Trophoblast cell (in vitro differentiated cells and primary cell): ENCODE data around the gene EPB41L2.

Experiments
- DNase-seq, 2 donors: peaks; one replicate each; pipeline ENCODE4 v3.0.0-alpha.2; 2016
- H2AFZ ChIP-seq: 2 replicates; pipeline ENCODE4 v1.6.1; 2013; ENCODE audit warnings: low read length, moderate library complexity, mild to moderate bottlenecking; ENCODE audit not compliant: insufficient read depth, poor library complexity
- H2AK5ac ChIP-seq: 2 replicates; pipeline ENCODE4 v1.6.1; 2013; ENCODE audit warnings: mild to moderate bottlenecking, low read length
- H2BK120ac ChIP-seq: 2 replicates; pipeline ENCODE4 v1.6.1; 2013; ENCODE audit warnings: low read length, mild to moderate bottlenecking, moderate library complexity; ENCODE audit not compliant: insufficient read depth, poor library complexity
- H2BK12ac ChIP-seq: 2 replicates; pipeline ENCODE4 v1.6.1; 2013; ENCODE audit warnings: mild to moderate bottlenecking, low read length, moderate library complexity
- H2BK5ac ChIP-seq: 2 replicates; pipeline ENCODE4 v1.6.1; 2013; ENCODE audit warnings: low read length, low read depth, moderate library complexity, mild to moderate bottlenecking; ENCODE audit not compliant: poor library complexity
- H3K14ac ChIP-seq: 2 replicates; pipeline ENCODE4 v1.6.1; 2013; ENCODE audit warnings: mild to moderate bottlenecking, low read length
- H3K18ac ChIP-seq: 2 replicates; pipeline ENCODE4 v1.6.1; 2013; ENCODE audit warnings: mild to moderate bottlenecking, low read length
- H3K23ac ChIP-seq: 2 replicates; pipeline ENCODE4 v1.6.1; 2013; ENCODE audit warnings: low read length
- H3K27ac ChIP-seq: 2 replicates; pipeline ENCODE4 v1.5.1; 2013; ENCODE audit warnings: low read depth, mild to moderate bottlenecking, inconsistent platforms, low read length, moderate library complexity
- H3K27me3 ChIP-seq: 2 replicates; pipeline ENCODE4 v1.6.1; 2013; ENCODE audit warnings: inconsistent platforms, mild to moderate bottlenecking, low read length, moderate library complexity; ENCODE audit not compliant: insufficient read depth
- H3K36me3 ChIP-seq, 2 experiments: 1 replicate in 1 of 2; 2 replicates in 1 of 2; pipeline ENCODE4 v1.6.1; 2013; ENCODE audit warnings: low read length in 2 of 2, mild to moderate bottlenecking in 2 of 2, moderate library complexity in 1 of 2; ENCODE audit not compliant: insufficient read depth in 2 of 2, control insufficient read depth in 1 of 2
- H3K4ac ChIP-seq: 2 replicates; pipeline ENCODE4 v1.6.1; 2013; ENCODE audit warnings: low read depth, mild to moderate bottlenecking, low read length, moderate library complexity
- H3K4me1 ChIP-seq, 2 experiments: 1 replicate in 1 of 2; 2 replicates in 1 of 2; pipeline ENCODE4 v1.6.1; 2013; ENCODE audit warnings: low read length in 2 of 2, mild to moderate bottlenecking in 2 of 2, moderate library complexity in 1 of 2; ENCODE audit not compliant: insufficient read depth in 2 of 2, control insufficient read depth in 1 of 2
- H3K4me2 ChIP-seq: 2 replicates; pipeline ENCODE4 v1.6.1; 2013; ENCODE audit warnings: inconsistent platforms, mild to moderate bottlenecking, low read length, moderate library complexity
- H3K4me3 ChIP-seq: 2 replicates; pipeline ENCODE4 v1.5.1; 2013; ENCODE audit warnings: mild to moderate bottlenecking, low read depth, low read length, inconsistent platforms
- H3K79me1 ChIP-seq: one replicate; pipeline ENCODE4 v1.6.1; 2013; ENCODE audit warnings: low read length
- H3K79me2 ChIP-seq: 2 replicates; pipeline ENCODE4 v1.6.1; 2013; ENCODE audit warnings: low read length, mild to moderate bottlenecking; ENCODE audit not compliant: control insufficient read depth, insufficient read depth, poor library complexity
- H3K9ac ChIP-seq: 2 replicates; pipeline ENCODE4 v1.6.1; 2013; ENCODE audit warnings: mild to moderate bottlenecking, low read length
- H3K9me3 ChIP-seq: 2 replicates; pipeline ENCODE4 v1.6.1; 2013; ENCODE audit warnings: low read depth, mild to moderate bottlenecking, control low read depth, inconsistent platforms, low read length; ENCODE audit not compliant: insufficient read depth
- H4K12ac ChIP-seq: 2 replicates; pipeline ENCODE4 v1.6.1; 2013; ENCODE audit warnings: low read depth, mild to moderate bottlenecking, low read length, moderate library complexity
- H4K8ac ChIP-seq: 2 replicates; pipeline ENCODE4 v1.6.1; 2013; ENCODE audit warnings: low read depth, mild to moderate bottlenecking, low read length, moderate library complexity
- H4K91ac ChIP-seq: one replicate; pipeline ENCODE4 v1.6.1; 2013; ENCODE audit warnings: low read depth, mild to moderate bottlenecking, low read length, moderate library complexity
- WGBS: extraction: QIAGEN DNeasy Blood & Tissue Kit; methylation state at CpG from one replicate; pipeline ENCODE4 v1.1.7; 2013; ENCODE audit warnings: missing lambda C conversion rate; ENCODE audit not compliant: insufficient read length, insufficient coverage; ENCODE audit errors: extremely low coverage; 5-methylcytosine and 5-hydroxymethylcytosine counted together

The EPB41L2 gene

GRCh38 chr6:130890521-130890971 lies 172.5 kb downstream of the EPB41L2 start:
- no peak overlapping the region for H4K91ac ChIP-seq
- WGBS, result no CpG with 5 or more reads among the region's 2 CpGs
- H4K12ac ChIP-seq, result no peak overlapping the region
- DNase-seq, result no peak
- no peaks in the 10 kb centered on the region for H3K27me3 ChIP-seq
- no peak overlapping the region for H4K8ac ChIP-seq
- no peak overlapping the region for H3K4ac ChIP-seq
- no peaks in the 10 kb centered on the region for H3K79me1 ChIP-seq
- no peak overlapping the region for H3K4me3 ChIP-seq
- no peak overlapping the region for H3K4me2 ChIP-seq
- H3K9ac ChIP-seq, result no peak overlapping the region
- H3K9me3 ChIP-seq, result no peaks in the 10 kb centered on the region
- no peak overlapping the region for H2BK120ac ChIP-seq
- peaks cover 0 to 3% of the 10 kb centered on the region in 2 experiments for H3K36me3 ChIP-seq
- no peak overlapping the region for H2AFZ ChIP-seq
- no peak overlapping the region for H2BK12ac ChIP-seq
- H3K14ac ChIP-seq, result no peak overlapping the region
- no peak overlapping the region for H3K27ac ChIP-seq
- H3K23ac ChIP-seq, result no peak overlapping the region
- H2AK5ac ChIP-seq, result no peak overlapping the region
- no peaks in the 10 kb centered on the region for H3K79me2 ChIP-seq
- no peak overlapping the region for H3K18ac ChIP-seq
- no peak overlapping the region for H2BK5ac ChIP-seq
- no peaks in the 10 kb centered on the region for H3K4me1 ChIP-seq

GRCh38 chr6:130889423-130889822 lies 173.6 kb downstream of the EPB41L2 start:
- DNase-seq, result no peak
- Histone ChIP-seq H3K4ac (no peak overlapping the region), H3K9ac (no peak overlapping the region), H2BK12ac (no peak overlapping the region), H3K18ac (no peak overlapping the region), H3K27me3 (no peaks in the 10 kb centered on the region), H3K9me3 (no peaks in the 10 kb centered on the region), H3K79me1 (no peaks in the 10 kb centered on the region), H3K4me2 (no peak overlapping the region), H3K4me3 (no peak overlapping the region), H3K23ac (no peak overlapping the region), H3K79me2 (no peaks in the 10 kb centered on the region), H2BK5ac (no peak overlapping the region), H3K14ac (no peak overlapping the region), H2BK120ac (no peak overlapping the region), H4K12ac (no peak overlapping the region), H3K36me3 (peaks cover 0 to 3% of the 10 kb centered on the region in 2 experiments), H3K4me1 (no peaks in the 10 kb centered on the region), H2AFZ (no peak overlapping the region), H3K27ac (no peak overlapping the region), H4K8ac (no peak overlapping the region), H2AK5ac (no peak overlapping the region), H4K91ac (no peak overlapping the region)
- WGBS, result no CpG with 5 or more reads among the region's 2 CpGs

GRCh38 chr6:130888246-130888645 lies 174.8 kb downstream of the EPB41L2 start:
- no peak for DNase-seq
- Histone ChIP-seq H3K4me3 (no peak overlapping the region), H2BK120ac (no peak overlapping the region), H2AK5ac (no peak overlapping the region), H3K79me1 (no peaks in the 10 kb centered on the region), H4K8ac (no peak overlapping the region), H4K91ac (no peak overlapping the region), H3K4me1 (no peaks in the 10 kb centered on the region), H4K12ac (no peak overlapping the region), H3K23ac (no peak overlapping the region), H3K4ac (no peak overlapping the region), H3K36me3 (peaks cover 2% of the 10 kb centered on the region in 2 experiments), H3K9ac (no peak overlapping the region), H3K27me3 (no peaks in the 10 kb centered on the region), H3K14ac (no peak overlapping the region), H3K18ac (no peak overlapping the region), H3K9me3 (no peaks in the 10 kb centered on the region), H2AFZ (no peak overlapping the region), H3K27ac (no peak overlapping the region), H3K79me2 (no peaks in the 10 kb centered on the region), H3K4me2 (no peak overlapping the region), H2BK5ac (no peak overlapping the region), H2BK12ac (no peak overlapping the region)
- WGBS, result no CpG with 5 or more reads among the region's 2 CpGs

GRCh38 chr6:130886966-130887365 lies 176.1 kb downstream of the EPB41L2 start:
- Histone ChIP-seq H4K91ac (no peak overlapping the region), H3K79me1 (no peaks in the 10 kb centered on the region), H3K4me3 (no peak overlapping the region), H2AFZ (no peak overlapping the region), H4K8ac (no peak overlapping the region), H3K14ac (no peak overlapping the region), H3K9me3 (no peaks in the 10 kb centered on the region), H3K4me2 (no peak overlapping the region), H3K27me3 (no peaks in the 10 kb centered on the region), H3K4ac (no peak overlapping the region), H2AK5ac (no peak overlapping the region), H3K23ac (no peak overlapping the region), H3K36me3 (peaks cover 2% of the 10 kb centered on the region in 2 experiments), H2BK5ac (no peak overlapping the region), H3K27ac (no peak overlapping the region), H2BK12ac (no peak overlapping the region), H3K18ac (no peak overlapping the region), H3K79me2 (no peaks in the 10 kb centered on the region), H4K12ac (no peak overlapping the region), H3K9ac (no peak overlapping the region), H3K4me1 (no peaks in the 10 kb centered on the region), H2BK120ac (no peak overlapping the region)
- DNase-seq, result no peak
- WGBS, result no CpG with 5 or more reads among the region's 2 CpGs
